ENCODE data around the gene CPEB4.

Gene CPEB4

GRCh38 chr5:173885475-173886010 lies 2.6 kb upstream of the CPEB4 start:
- DNase-seq (ENCODE audit: low spot score), result no peak

DNA sequence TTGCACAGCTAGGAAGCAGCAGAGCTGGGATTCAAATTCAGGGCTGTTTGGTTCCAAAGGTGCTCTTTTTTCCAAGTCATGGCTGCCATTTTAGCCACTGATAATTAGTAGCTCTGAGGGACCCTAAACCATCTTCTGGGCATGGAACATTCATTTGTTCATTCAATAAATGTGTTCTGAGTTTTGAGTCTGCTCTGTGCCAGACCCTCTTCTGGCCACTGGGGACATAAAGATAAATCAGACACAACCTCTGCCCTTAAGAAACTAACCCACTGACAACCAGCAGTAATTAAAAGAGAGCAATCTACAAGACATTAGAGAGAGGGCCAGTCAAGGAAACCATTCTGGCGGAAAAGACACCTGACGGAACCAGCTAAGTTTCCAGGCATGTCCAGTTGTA lies 2.0 kb upstream of the CPEB4 start:
- no peak for DNase-seq (ENCODE audit: low spot score)

DNA sequence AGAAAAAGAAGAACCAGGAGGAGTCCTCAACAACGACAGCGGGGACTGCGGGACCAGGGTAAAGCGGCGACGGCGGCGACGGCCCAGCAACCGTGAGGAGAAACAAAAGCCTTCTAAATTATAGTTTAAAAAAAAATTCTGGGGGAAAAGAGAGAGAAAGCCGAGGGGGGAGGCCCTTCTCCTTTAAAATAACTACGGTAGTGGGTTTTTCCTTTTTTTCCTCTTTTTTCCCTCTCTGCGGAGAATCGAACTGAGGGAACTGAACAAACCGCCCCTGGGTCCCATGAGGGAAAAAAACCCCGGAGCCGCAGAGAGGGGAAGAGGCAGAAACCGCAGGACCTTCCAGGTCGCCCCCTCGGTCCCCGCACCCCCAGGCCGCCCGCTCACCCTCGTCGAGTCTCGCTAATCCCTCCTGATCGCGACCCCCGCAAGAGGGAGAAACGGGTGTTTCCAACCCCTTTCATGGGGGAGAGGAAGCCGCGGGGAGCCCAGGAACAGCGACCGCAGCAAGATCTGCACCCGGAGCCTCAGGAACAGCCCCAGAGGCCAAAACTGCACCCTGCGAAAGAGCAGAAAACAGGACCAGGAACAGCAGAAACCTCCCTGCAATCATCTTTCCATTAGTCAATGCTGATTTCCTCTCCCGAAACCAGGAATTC lies 453 bp downstream of the CPEB4 start:
- no peak for DNase-seq (ENCODE audit: low spot score)

DNA sequence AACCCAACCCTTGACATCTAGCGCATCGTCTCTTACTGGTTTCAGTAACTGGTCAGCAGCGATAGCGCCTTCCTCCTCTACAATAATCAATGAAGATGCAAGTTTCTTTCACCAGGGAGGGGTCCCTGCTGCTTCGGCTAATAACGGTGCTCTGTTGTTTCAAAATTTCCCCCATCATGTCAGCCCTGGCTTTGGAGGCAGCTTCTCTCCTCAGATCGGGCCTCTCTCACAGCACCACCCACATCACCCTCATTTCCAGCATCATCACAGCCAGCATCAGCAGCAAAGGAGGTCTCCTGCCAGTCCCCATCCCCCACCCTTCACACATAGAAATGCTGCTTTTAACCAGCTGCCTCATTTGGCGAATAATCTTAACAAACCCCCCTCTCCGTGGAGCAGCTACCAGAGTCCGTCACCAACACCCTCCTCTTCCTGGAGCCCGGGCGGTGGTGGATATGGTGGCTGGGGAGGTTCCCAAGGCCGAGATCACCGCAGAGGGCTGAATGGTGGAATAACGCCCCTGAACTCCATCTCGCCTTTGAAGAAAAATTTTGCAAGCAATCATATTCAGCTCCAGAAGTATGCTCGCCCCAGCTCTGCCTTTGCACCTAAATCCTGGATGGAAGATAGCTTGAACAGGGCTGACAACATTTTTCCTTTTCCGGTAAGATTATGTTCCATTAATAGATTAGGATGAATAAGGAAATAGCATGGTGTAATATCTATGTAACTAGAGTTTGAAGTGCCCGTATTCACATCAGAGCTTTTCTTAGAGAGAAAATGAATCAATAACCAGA lies 2.2 kb downstream of the CPEB4 start:
- no peak for DNase-seq (ENCODE audit: low spot score)

DNA sequence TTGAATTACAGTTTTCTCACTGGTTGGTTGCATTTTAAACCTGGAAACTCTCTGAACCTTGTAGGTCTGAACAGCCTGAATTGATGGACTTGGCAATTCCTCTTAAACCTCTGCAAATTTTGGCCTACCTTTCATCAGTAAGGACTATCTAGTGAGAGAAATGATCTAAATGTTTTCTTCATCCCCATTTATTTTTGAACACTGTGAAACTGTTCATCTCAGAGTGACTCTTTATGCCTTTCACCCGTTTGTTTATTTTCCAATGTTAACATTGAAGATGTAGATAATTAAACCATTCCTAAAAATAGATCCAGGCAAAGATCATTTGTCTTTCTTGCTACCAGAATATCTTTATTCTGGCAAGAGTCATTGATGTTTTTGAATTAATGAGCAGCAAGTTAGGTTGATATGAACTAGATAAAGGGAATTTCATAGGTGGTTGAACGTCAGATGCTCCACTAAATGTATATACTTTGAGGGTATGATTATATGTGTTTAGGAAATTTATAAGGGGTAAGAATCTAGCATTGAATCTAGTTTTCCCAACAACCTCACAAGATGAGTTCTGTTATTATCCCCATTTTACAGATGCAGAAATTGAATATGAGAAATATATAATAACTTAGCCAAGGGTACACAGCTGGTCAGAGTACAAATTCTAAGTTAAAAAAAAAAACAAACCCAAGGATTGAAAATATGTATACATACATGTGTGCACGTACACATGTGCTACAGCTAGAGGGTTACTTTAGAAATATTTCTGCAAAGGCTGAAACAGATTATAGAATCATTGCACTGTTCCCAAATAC lies 3.4 kb downstream of the CPEB4 start:
- DNase-seq (ENCODE audit: low spot score), result no peak

- DNase-seq (ENCODE audit: low spot score), result no peak
Observed at GRCh38 chr5:173893192-173893561, 5.0 kb downstream of the CPEB4 start.

DNA sequence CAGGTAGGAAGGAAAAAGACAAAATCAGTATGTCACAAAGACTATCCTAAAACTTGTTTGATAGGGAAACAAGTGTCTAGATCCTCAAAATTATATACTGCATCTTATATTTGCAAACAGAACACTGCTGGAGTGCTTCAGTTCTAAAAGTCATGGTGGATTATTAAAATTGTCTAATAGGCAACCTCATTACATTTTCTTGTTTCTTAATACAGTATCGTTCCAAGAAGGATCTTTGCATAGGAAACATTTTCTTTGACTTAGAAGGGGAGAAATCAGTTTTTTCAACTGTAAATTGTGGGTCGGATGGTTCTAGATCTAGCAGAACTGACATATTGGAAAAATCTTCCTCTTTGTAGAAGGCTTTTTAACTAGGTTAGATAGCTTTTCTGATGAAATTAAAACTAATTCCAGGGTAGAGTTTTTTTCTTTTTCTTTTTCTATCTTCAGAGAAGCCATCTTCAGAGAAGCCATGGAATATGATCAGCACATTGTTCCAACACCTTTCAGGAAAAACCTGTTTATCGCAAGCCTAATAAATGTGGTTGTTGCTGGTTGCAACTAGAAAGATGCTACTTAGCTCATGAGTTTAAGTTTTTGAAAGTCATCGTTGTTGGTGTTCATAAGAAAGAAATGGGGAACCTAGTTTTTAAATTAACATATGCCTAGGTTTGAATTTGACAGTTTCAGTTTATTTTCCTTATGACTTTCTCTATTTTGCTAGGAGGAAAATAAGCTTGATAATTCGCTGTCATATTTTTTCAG lies 7.4 kb downstream of the CPEB4 start:
- DNase-seq (ENCODE audit: low spot score), result no peak

DNA sequence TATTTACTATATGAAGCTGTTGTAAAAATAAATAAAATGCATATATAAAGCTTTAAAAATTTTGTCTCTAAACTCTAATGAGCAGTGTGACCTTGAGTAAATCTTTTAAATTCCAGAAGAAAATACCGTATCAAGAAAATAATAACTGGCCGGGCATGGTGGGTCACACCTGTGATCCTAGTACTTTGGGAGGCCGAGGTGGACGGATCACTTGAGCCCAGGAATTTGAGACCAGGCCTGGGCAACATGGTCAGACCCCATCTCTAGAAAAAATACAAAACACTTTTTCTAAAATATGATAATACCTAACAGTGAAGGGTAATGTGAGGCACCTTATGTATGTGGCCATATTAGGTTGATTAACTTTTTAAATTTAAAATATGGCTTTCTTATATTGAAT lies 8.5 kb downstream of the CPEB4 start:
- no peak for DNase-seq (ENCODE audit: low spot score)

GRCh38 chr5:173901705-173902104 lies 13.6 kb downstream of the CPEB4 start:
- no peak for DNase-seq (ENCODE audit: low spot score)

- no peak for DNase-seq (ENCODE audit: low spot score)
Observed at GRCh38 chr5:173902334-173902733, 14.2 kb downstream of the CPEB4 start.

DNA sequence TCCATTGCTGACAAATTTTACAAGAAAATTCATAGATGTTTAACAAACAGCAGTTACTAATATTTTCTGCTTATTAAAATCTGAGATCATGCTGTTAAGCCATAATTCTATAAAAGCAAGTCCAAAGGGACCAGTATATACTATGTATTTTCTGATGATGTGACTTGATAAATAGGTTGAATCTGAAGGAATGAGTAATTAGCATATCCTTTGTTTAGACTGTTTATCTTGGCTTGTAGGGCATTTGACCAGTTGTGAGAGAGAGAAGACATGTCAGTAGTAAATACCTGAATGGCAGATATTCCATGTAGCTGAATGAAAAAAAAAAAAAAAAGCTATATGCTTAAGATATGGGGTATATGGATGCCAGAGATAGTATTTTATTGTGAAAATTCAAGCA lies 14.6 kb downstream of the CPEB4 start:
- DNase-seq (ENCODE audit: low spot score), result no peak

DNA sequence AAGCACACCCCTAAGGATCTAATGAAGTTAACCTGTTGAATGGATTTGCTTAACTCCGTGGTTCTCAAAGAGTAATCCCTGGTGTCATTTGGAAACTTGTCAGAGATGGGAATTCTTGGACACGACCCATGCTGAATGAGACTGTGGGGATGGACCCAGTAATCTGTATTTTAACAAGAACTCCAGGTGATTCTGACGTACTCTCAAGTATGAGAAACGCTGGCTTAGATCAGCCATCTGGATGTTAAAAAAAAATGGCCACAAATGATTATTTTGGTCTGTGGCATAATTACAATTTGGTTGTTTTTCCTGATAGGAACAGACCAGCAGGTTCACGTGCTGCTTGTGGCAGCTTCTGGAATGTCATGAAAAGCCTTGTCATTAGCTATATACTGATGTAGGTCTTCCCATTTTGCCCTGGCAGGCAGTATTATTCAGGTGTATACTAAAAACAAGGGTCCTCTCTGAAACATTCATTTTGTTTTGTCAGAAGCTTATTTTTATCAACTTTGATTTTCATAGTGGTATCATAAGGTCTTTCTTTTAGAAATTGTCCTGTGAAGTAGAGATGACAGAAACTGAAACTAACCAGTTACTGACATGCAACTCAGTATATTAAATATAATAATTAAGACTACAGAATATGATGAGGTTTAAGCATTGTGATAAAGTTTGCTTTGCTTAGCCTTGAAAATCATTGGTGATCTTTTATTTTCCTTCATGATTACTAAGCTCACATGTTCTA lies 15.4 kb downstream of the CPEB4 start:
- no peak for DNase-seq (ENCODE audit: low spot score)

- no peak for DNase-seq (ENCODE audit: low spot score)
Observed at GRCh38 chr5:173904151-173904550, 16.0 kb downstream of the CPEB4 start.

DNA sequence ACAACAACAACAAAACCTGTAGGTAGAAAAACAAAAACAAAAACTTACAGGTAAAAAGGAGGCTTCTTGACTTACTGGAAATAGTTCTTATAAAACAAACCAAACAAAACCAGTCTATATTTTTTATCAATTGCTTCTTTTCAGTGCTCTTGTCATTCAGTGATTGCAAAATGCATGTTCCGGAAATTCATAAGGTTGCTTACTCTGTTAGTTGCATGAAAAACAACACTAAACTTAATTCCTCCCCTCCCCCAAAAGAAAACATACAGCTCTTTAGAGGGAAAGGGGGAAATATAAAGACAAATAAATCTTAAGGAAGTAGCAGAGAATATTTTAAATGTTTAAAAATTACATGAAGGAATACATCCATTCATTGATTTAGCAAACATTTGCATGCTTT lies 19.1 kb downstream of the CPEB4 start:
- no peak for DNase-seq (ENCODE audit: low spot score)

- no peak for DNase-seq (ENCODE audit: low spot score)
Observed at GRCh38 chr5:173907686-173908371, 19.7 kb downstream of the CPEB4 start.

GRCh38 chr5:173909199-173909598 lies 21.1 kb downstream of the CPEB4 start:
- no peak for DNase-seq (ENCODE audit: low spot score)

DNA sequence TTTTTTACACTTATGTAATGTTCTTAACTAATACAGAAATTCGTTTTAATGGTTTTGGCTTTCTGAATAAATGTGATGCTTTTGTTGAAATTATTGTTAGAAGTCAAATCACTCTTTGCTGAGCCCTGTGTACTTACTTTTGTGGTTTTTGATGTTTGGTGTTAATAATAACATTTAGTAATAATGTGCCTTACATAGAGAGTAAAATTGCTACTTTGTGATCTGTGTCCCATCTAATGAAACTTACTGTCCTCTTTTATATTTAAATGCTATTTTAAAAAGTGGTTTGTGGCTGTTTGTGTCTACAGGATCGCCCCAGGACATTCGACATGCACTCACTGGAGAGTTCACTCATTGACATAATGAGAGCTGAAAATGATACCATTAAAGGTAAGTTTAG lies 22.1 kb downstream of the CPEB4 start:
- DNase-seq (ENCODE audit: low spot score), result no peak

DNA sequence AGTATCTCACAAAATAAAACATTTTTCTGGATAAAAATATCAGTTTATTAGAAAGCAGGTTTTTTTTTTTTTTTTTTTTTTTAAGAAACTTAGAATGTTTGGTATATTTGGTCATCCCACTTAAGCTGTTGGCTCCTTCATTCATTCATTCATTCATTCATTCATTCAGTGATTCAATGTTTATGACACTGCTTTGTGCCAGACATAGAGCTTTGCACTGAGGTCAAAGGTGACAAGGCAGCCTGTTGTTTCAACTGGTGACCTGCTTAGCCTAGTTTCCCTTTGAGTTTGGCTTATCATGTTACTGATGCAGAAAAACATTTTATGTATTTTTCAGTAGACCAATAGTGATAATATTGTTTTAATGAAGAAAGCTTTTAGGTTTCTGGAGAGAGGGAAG lies 23.5 kb downstream of the CPEB4 start:
- DNase-seq (ENCODE audit: low spot score), result no peak

GRCh38 chr5:173913686-173914321 lies 25.7 kb downstream of the CPEB4 start:
- no peak for DNase-seq (ENCODE audit: low spot score)

Measured in kidney capillary endothelial cell (primary cell).